Measurements from ENCODE around the gene ABCA6. TPM values are rescaled to one million over a fixed set of nuclear protein-coding genes. Genes with fewer than 3 reads are reported as not detected.

The ABCA6 gene
- total and polyA plus RNA-seq, 9 of the 15 experiments (the other 6 are each of a cell fraction or from before 2014, with no cell fraction given) = 0.06 to 0.73 (median 0.15) TPM

DNA sequence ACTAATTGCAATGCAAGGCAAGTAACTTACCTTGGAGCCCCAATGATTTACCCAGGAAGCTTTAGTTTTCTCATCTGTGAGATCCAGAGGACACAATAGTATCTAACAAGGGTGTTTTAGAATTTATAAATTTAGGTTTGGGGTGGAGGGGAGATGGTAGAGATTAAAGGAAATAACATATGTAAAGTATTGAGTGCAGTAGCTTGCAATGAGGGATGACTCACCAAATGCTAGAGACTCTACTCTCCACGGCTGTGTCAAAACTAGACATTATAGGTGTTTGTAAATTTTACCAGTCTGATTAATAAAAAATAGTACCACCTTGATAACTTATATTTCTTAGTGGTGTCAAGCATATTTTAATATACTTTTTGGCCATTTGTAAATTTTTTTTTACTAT lies 77.2 kb downstream of the ABCA6 start (continued):
- no peak for TF ChIP-seq ZNF184 (CRISPR knock-in tag; IDR thresholded peaks at IDR 0.05)

DNA sequence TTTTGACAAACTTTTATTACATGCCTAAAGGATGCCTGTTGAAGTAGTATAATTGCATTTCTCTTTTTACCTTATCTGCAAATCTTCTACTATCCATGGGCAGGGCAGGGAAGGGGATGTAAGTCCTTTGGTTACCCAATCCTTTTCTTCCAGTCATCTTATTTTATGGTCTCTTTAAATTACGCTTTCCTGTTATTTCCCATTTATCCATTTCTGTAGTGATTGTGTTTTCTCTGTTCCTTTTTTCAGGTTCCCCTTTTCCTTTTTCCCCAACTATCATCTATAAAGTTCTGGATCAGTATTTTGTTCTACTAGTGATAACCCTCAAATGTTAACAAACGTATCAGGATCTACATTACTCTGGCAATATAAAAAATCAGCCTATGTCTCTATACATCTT lies 77.7 kb downstream of the ABCA6 start:
- Histone ChIP-seq H3K36me3 (ENCODE audit: control insufficient read depth, insufficient read depth, low read length) (no peaks in the 10 kb centered on the region), H3K4me2 (ENCODE audit: insufficient read depth, low read length) (no peak overlapping the region), H3K9me1 (ENCODE audit: control insufficient read depth, insufficient read depth, low read length) (no peaks in the 10 kb centered on the region), H3K27me3 (ENCODE audit: control insufficient read depth in 2 of 2, insufficient read depth in 2 of 2, low read length in 2 of 2) (no peaks in the 10 kb centered on the region), H4K20me1 (replicated peaks; ENCODE audit: control insufficient read depth, insufficient read depth, low read length) (no peaks in the 10 kb centered on the region), H3K27ac (ENCODE audit: extremely low read depth, low read depth, low read length) (no peak overlapping the region), H2AFZ (ENCODE audit: low read depth, low read length) (no peak overlapping the region), H3K9me3 (replicated peaks; ENCODE audit: control insufficient read depth, insufficient read depth, low read depth, low read length) (no peaks in the 10 kb centered on the region), H3K79me2 (ENCODE audit: control insufficient read depth, insufficient read depth, low read length) (no peaks in the 10 kb centered on the region), H3K4me3 (no peak overlapping the region), H3K4me1 (replicated peaks in 1 of 2; ENCODE audit: control insufficient read depth in 2 of 2, insufficient read depth in 2 of 2, low read length in 2 of 2) (peaks cover 10 to 11% of the 10 kb centered on the region in 2 experiments; a peak in 2 of 5 replicates), H3K9ac (ENCODE audit: insufficient read depth in 1 of 2, low read depth in 2 of 2, low read length in 2 of 2) (no peak overlapping the region)
- ATAC-seq = no peak
- WGBS (ENCODE audit: insufficient coverage, low coverage, missing lambda C conversion rate) = 71% methylated on average over 2 of the region's 2 CpGs
- ChIA-PET POLR2A (no interaction called here), CTCF (ENCODE audit: low intra/inter-chr PET ratio) (no interaction called here)
- in situ Hi-C loops (cut with MboI) = no loop called here
- FAIRE-seq = no peak
- DNase-seq (ENCODE audit: extremely low read depth in 1 of 4, low spot score in 3 of 4) = no peak
- TF ChIP-seq ZNF584 (CRISPR knock-in tag; IDR thresholded peaks at IDR 0.05; ENCODE audit: low read depth) (no peak), EGR1 (conservative IDR thresholded peaks at IDR 0.05) (no peak), KDM2B (CRISPR knock-in tag; IDR thresholded peaks at IDR 0.05) (no peak), HOXB6 (CRISPR knock-in tag; IDR thresholded peaks at IDR 0.05; ENCODE audit: borderline replicate concordance) (no peak), KAT2B (IDR thresholded peaks at IDR 0.05; ENCODE audit: low read depth, low read length) (no peak)
- intact Hi-C loops (cut with micrococcal nuclease) = no loop called here
- BruUV-seq (replicated peaks) = no TSS peak

All from K562 (cell line).